Measurements from ENCODE around the gene C16orf74.

The C16orf74 gene

DNA sequence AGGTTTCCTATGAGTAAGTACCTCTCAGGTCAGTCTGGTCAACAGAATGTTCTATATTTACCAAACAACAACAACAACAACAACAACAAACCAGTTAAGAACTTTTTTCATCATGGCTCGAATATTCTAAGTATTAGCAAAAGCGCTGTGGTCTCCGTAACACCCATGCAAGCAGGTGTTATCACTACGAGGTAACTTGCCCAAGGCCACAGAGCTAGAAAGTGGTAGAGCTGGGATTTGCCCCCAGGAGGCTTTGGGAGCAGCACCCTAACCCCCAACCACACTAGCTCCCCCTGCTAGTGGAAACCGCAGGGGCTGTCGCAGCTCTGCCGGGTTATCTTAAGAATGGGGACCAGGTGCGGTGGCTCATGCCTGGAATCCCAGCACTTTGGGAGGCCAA is 23.9 kb upstream of the C16orf74 start:
- no peak for DNase-seq (ENCODE audit: low read depth in 2 of 3, low spot score in 2 of 3)

DNA sequence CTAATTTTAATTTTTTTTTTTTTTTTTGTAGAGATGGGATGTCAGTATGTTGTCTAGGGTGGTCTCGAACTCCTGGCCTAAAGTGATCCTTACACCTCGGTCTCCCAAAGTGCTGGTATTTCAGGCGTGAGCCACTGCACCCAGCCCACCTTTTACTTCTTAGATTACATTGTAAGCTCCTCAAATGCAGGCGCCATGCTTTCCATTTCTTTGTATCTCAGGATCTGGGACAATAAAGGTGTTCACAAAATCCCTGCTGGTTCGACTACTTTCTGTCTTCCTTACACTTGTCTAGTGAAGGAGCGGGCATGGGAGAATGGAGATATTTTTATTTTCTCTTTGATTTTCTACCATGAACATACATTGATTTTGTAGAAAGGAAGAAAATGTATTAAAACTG is 23.2 kb upstream of the C16orf74 start:
- no peak for DNase-seq (ENCODE audit: low read depth in 2 of 3, low spot score in 2 of 3)

- DNase-seq (ENCODE audit: low read depth in 2 of 3, low spot score in 2 of 3) = no peak
Observed at GRCh38 chr16:85773044-85773443, 22.1 kb upstream of the C16orf74 start.

GRCh38 chr16:85770741-85771140 is 19.8 kb upstream of the C16orf74 start:
- no peak for DNase-seq (ENCODE audit: low read depth in 2 of 3, low spot score in 2 of 3)

- no peak for DNase-seq (ENCODE audit: low read depth in 2 of 3, low spot score in 2 of 3)
Observed at GRCh38 chr16:85768199-85768598, 17.3 kb upstream of the C16orf74 start.

GRCh38 chr16:85767531-85767930 is 16.6 kb upstream of the C16orf74 start:
- DNase-seq (ENCODE audit: low read depth in 2 of 3, low spot score in 2 of 3) = no peak

DNA sequence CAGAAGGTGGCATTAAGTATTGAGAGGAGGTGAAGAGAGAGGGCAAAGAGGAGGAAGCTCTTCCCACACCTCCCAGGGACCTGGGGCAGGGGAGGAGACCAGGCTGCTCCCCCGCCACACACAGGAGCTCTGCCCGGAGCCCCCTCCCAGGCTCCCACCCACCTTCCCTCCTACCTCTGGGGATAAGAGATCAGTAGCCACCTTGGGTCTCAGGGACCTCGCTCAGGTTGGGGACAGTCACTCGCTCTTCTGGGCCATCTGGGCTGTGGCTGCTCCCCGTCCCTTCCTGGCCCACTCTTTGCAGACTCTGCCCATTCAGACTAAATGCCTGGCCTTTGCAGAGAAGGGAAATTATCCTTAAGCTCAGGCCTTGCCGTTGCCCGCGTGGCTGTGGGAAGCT is 14.9 kb upstream of the C16orf74 start:
- no peak for DNase-seq (ENCODE audit: low read depth in 2 of 3, low spot score in 2 of 3)

DNA sequence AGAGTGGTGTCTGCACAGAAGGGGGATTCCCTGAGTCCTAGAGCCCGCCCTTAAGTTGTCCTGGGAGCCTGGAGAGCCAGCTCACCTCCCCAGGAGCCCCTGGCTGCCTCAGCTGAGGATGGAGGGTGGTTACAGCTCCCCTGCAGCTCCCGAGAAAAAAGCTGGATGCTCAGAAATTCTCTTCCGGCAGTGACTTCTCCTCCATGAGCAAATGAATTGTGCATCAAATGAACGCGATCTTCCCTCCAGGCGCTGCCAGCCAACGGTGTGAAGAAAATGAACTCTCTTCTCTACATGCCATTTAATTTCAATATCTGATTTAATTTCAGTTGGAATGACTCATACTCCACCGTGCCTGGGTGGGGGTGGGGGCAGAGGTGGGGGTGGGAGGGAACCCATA is 14.3 kb upstream of the C16orf74 start:
- no peak for DNase-seq (ENCODE audit: low read depth in 2 of 3, low spot score in 2 of 3)

DNA sequence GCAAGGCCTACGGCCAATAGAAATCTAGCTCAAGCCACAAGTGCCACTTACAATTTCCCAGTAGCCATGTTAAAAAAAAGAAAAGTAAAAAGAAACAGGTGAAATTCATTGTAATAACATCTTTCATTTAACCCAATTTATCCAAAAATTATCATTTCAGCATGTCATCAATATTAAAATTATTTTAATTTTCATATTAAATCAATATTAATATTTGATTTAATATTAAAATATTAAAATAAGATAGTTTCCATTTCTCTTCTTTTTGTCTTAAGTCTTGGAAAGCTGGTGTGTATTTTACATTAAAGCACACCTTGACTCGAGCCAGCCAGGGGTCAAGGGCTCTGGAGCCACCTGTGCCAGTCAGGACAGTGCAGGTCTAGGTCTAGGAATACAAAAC is 12.7 kb upstream of the C16orf74 start:
- no peak for DNase-seq (ENCODE audit: low read depth in 2 of 3, low spot score in 2 of 3)

GRCh38 chr16:85762970-85763369 is 12.1 kb upstream of the C16orf74 start:
- DNase-seq (ENCODE audit: low read depth in 2 of 3, low spot score in 2 of 3) = no peak

DNA sequence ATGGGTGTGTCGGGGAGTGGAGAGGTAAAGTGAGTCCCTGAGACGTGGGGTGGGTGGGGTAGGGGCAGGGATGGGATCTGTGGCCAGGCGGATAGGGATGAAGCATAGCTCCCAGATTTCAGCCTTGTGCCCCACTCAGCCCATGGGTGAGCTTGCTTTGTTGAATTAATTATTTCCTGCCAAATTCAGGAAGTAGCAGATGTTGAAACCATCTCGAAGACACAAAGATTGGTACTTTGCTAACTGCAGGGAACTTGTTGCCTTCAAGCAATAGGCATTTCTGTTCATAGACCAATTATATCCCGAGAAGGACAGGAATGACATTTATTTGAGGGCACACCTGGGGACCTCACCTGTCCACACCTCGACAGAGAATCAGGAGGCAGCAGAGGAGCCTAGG is 11.0 kb upstream of the C16orf74 start:
- DNase-seq (ENCODE audit: low read depth in 2 of 3, low spot score in 2 of 3) = no peak

DNA sequence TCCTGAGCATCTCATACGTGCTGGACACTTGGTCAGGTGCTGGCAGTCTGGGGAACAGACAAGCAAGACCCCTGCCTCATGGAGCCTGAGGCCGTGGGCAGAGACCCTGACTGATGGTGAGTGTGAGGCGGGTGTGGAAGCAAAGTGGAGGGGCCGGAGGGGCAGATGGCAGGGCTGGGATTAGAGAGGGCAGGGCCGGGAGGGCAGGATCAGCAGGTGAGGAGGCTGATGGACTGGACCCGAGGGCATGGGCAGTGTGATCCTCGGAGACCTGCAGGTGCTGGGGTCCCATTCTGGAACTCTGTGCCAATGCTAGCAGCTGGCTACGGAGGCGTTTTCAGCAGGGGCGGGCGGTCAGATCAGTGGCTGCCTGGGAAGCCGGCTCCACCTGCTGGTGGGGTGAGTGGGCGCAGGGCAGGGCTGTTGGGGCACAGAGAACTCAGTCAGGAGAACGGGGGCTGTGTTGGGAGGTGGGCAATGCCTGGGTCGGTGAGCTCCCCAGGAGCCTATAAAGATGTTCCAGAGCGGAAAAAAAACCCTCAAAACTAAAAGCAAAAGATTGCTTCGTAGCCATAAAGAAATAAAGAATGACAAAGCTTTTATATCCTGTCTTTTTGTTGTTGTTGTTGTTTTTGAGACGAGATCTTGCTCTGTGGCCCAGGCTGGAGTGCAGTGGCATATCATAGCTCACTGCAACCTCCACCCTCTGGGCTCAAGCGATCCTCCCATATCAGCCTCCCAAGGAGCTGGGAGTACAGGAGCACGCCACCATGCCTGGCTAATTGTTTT is 8.9 kb upstream of the C16orf74 start:
- peak in 1 of 3 experiments; percentile 19 for DNase-seq (ENCODE audit: low read depth in 2 of 3, low spot score in 2 of 3)

DNA sequence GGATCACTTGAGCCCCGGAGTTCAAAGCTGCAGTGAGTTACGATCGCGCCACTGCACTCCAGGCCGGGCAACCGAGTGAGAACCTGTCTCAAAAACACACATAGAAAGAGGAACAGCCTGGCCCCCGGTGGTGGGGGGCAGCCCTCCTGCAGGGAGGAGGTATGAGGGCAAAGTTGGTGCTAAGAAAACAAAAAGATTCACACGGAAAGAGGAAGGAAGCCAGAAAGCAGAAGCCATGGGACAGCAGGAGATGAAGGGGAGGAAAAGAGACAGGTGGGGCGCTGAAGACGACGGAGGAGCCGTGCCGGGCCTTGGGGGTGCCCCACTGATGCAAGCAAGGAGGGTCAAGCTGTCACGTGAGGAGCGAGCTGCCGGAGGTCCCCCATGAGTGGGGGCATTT is 8.2 kb upstream of the C16orf74 start:
- no peak for DNase-seq (ENCODE audit: low read depth in 2 of 3, low spot score in 2 of 3)

DNA sequence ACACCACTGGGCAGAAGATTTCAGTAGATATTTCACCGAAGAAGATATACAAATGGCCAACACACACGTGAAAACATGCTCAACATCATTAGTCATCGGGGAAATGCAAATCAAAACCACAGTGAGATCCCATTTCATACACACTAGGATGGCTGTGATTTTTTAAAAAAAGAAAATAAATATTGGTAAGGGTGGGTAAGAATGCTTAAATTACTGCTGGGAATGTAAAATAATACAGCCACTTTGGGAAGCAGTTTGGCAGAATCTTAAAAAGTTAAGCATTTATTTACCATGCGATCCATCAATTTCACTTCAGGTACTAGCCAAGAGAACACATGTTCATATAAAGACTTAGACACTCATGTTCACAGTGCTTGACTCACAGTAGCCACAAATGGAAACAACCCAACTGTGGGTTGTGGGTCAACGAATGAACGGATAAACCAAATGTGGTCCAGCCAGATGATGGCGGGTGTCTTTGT is 6.5 kb upstream of the C16orf74 start:
- DNase-seq (ENCODE audit: low read depth in 2 of 3, low spot score in 2 of 3) = no peak

DNA sequence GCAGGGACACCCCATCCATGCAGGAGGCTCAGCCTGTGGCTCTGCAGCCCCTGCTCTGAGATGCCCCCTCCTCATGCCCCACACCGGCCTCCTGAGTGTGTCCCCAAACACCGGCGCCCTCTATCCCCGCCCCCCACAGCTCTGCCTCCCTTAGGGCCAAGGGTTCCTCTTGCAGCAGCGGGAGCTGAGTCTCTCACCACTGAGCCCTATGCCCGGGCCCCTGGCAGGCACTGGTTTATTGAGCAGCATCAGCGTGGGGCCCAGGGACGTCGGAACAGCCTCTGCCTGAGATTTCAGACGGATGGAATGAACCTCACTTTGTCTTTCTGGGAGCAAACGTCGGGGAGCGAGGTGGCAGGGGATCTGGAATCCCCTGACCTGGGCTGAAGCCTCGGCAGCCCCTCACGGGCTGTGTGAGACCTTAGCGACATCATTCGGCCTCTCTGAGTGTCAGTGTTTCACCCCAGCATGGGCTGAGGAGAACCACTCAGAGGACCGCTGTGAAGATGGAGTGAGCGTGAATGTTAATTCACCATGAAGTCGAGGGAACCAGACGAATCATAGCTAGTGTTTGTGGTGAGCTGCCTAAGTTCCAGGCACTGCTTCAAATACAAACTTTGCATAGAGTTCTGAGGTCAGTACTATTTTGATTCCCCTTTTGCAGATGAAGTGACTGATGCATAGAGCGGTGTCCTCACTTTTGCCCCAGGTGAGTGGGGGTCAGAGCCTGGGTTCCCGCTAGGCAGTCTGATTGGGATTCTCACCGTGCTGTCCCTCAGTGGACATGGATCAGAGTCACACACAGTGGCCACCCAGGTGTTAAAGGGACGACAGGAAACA is 5.3 kb upstream of the C16orf74 start:
- no peak for DNase-seq (ENCODE audit: low read depth in 2 of 3, low spot score in 2 of 3)

DNA sequence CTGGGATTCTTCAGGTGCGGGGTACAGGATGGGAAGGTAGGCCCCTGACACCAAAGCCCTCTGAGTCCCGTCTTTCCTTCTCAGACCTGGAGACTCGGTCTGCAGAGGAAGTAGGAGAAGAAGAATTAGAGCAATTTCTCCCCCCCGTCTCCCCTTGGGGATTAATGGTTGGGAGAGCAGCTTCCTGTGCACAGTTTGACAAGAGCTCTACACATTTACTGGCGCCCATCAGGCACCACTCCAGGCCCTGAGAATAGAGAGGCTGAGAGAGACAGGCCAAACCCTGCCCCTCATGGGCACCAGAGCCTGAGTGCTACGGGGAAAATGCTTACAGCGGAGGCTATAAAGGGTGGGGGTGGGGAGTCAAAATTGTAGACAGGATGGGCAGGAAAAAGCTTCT is 3.5 kb upstream of the C16orf74 start:
- DNase-seq (ENCODE audit: low read depth in 2 of 3, low spot score in 2 of 3) = no peak

DNA sequence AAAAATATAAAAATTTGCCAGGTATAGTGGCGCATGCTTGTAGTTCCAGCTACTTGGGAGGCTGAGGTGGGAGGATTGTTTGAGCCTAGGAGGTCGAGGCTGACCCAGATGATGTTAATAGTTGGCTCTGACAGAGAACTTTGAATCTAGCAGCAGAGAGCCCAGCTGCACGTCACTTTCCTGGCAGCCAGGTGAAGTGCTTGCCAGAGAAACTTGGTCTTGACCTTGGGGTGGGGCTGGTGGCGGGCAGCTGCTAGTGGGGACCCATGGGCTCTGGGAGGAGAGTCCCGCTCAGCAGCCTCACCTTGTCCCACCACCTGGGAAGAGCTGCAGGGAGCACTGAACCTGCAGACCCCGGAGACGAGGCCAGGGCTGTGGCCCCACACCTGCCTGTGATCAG is 3.1 kb upstream of the C16orf74 start:
- DNase-seq (ENCODE audit: low read depth in 2 of 3, low spot score in 2 of 3) = no peak

DNA sequence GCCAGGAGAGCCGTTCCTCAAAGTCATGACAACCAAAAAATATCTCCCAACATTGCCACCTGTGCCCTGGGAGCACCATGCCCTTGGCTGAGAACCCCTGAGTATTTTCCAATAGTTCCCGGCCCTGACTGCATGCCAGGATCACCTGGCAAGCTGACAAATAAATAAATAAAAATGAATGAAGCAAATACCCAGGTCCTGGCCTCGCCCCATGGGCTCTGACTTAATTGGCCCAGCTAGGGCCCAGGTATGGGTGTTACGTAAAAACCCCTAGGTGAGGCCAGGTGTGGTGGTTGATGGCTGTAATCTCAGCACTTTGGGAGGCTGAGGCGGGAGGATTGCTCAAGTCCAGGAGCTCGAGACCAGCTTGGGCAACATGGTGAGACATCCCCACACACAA is 2.7 kb upstream of the C16orf74 start:
- DNase-seq (ENCODE audit: low read depth in 2 of 3, low spot score in 2 of 3) = no peak

DNA sequence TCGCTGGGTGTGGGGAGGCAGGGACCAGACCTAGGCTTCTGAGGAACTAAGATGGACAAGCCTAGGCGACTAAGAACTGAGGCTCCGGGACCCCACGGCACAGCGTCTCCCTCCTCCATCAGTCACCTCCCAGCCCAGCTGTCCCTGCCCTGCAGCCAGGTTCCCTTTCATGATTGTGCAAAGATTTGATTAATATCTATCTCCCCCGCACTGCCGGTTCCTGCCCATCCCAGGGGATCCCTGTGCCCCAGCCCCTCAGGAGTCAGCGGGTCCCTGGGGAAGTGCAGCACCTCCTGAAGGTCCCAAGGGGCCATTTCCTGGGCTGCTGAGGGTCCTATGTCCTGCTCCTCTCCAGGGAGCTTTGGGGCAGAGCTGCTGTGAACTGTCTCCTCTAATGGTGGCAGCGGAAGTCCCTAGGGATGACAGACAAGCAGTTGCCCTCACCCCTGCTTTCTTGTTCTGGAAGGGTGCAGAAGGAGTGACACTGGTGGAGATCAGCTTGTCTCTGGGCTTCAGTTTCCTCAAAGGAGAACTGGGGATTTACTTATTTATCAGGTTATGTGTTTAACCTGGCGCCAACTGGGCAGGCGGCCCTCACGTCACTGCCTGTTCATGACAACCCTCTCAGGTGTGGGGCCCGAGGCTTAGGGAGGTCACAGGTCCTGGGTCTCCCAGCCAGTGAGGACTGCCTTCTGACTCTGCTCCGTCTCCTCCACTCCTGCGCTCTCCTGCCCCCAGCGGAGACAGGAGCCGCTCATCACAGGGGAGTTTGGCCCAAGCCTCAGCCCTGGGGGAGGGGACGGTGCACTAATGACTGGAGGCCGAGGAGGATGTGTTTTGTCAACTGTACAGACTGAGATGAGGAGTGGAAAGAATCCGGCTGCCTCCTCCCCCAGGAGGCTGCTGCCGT is 1.9 kb upstream of the C16orf74 start:
- no peak for DNase-seq (ENCODE audit: low read depth in 2 of 3, low spot score in 2 of 3)

DNA sequence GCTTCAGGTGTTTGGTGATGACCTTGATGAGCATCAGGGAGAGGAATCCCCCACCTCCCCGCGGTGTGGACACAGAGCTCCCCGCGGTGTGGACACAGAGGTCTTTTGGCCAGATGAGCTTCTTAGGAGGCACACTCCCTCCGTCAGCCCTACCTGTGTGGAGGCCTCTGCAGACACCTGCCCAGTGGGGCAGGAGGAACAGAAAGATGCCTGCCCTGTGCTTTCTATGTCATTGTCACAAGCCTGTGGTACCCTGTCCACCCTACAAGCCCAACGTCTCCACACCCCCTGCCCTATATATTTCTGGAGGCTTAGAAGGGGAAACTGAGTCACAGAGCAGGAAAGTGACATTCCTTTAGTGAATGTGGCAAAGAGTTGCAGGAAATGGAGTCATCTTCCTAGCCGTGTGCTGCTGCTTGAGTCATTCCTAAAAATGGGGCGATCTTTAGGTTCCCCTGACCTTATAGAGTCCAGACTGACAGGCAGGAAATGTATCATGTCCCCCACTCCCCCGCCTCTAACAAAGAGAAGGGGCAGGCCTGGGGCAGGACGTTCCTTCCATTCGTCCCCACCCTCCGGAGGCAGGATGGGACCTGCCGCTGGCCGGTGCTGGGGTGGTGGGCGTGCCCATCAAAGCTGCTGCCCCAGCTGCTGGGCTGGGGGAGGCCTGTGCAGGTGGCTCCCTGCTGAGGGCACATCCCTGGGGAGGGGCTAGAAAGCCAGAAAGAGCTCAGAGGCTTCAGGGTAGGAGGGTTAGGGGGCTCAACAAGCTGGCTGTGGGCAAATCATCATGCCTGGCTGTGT is 1.0 kb upstream of the C16orf74 start:
- DNase-seq (ENCODE audit: low read depth in 2 of 3, low spot score in 2 of 3) = no peak
